Osteoblast (primary cell): ENCODE data around the gene ATMIN. TPM values are rescaled to one million over a fixed set of nuclear protein-coding genes. Genes with fewer than 3 reads are reported as not detected.
A peak's percentile ranks its signal among the peaks of the same experiment; 100 is the strongest.

Source experiments
- DNase-seq: peaks from one replicate; pipeline ENCODE4 v3.0.0; 2011; ENCODE audit warnings: low spot score, mixed read lengths; ENCODE audit not compliant: insufficient read length; ENCODE audit errors: missing footprints
- H2AFZ ChIP-seq: 2 replicates; pipeline ENCODE4 v1.6.0; 2011; ENCODE audit warnings: mild to moderate bottlenecking, low read length
- H3K27ac ChIP-seq: 2 replicates; pipeline ENCODE4 v1.5.1; 2011; ENCODE audit warnings: mild to moderate bottlenecking, low read depth, low read length, moderate library complexity
- H3K27me3 ChIP-seq: 2 replicates; pipeline ENCODE4 v1.6.0; 2012; ENCODE audit warnings: mild to moderate bottlenecking, control low read depth, inconsistent platforms, low read length, moderate library complexity; ENCODE audit not compliant: insufficient read depth
- H3K36me3 ChIP-seq: 2 replicates; pipeline ENCODE4 v1.5.1; 2011; ENCODE audit warnings: mild to moderate bottlenecking, low read length, control low read depth, moderate library complexity; ENCODE audit not compliant: insufficient read depth
- H3K4me1 ChIP-seq: 2 replicates; pipeline ENCODE4 v1.5.1; 2011; ENCODE audit warnings: mild to moderate bottlenecking, low read length, control low read depth, moderate library complexity; ENCODE audit not compliant: insufficient read depth
- H3K4me2 ChIP-seq: 2 replicates; pipeline ENCODE4 v1.6.0; 2011; ENCODE audit warnings: mild to moderate bottlenecking, low read length; ENCODE audit not compliant: insufficient read depth
- H3K4me3 ChIP-seq: fragments of 200-600 bp; sonication (generic); 3 replicates; pipeline ENCODE4 v1.5.1; 2012; ENCODE audit warnings: mild to moderate bottlenecking, low read length, inconsistent platforms; ENCODE audit not compliant: insufficient read depth
- H3K79me2 ChIP-seq: 2 replicates; pipeline ENCODE4 v1.6.0; 2012; ENCODE audit warnings: mild to moderate bottlenecking, low read length, control low read depth, inconsistent platforms; ENCODE audit not compliant: insufficient read depth
- H3K9me3 ChIP-seq: 2 replicates; pipeline ENCODE4 v1.5.1; 2011; ENCODE audit warnings: low read depth, low read length, control low read depth
- H4K20me1 ChIP-seq: 2 replicates; pipeline ENCODE4 v1.6.0; 2012; ENCODE audit warnings: mild to moderate bottlenecking, low read length, control low read depth; ENCODE audit not compliant: insufficient read depth
- CTCF ChIP-seq: IDR thresholded peaks from 2 replicates; pipeline ENCODE4 v1.5.1; 2011; ENCODE audit warnings: mild to moderate bottlenecking, low read depth, low read length, moderate library complexity; ENCODE audit errors: extremely low read depth
- small RNA-seq: library from RNA; depleted of rRNA; stranded (forward); fragments of <200 nt; gene quantifications from one replicate; pipeline ENCODE3, GENCODE V24; 2012
- total RNA-seq: library from RNA; depleted of rRNA; stranded (reverse); fragments of >200 nt; gene quantifications from 2 replicates; pipeline ENCODE4 v1.2.3, GENCODE V29; 2012

ATMIN gene
- total RNA-seq, 1 donor, result 61.2 TPM

DNA sequence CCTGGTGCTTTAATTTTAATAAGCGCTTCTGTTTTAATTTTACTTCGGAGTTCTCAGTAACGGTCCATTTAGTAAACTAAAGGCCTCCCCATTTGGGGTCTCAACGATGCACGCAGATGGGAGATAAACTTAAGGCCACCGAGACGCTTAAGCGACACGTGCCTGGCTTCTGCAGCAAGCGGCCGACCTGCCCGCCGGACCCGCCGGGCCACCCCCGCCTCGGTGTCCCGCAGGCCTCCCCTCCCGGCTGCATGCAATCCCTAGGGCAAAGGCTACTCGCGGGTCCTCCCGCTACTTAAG, 60.0 kb downstream of the ATMIN start:
- H4K20me1 ChIP-seq, result peaks cover 2% of the 10 kb centered on the region
- peak overlapping the region; percentile 93 for H2AFZ ChIP-seq
- H3K4me1 ChIP-seq, result peaks cover 4% of the 10 kb centered on the region
- peaks cover 36% of the 10 kb centered on the region for H3K79me2 ChIP-seq
- H3K4me2 ChIP-seq, result peak overlapping the region; percentile 85
- peak overlapping the region; percentile 88 for H3K4me3 ChIP-seq
- H3K9me3 ChIP-seq, result no peaks in the 10 kb centered on the region
- H3K27me3 ChIP-seq, result no peaks in the 10 kb centered on the region
- H3K36me3 ChIP-seq, result no peaks in the 10 kb centered on the region
- TF ChIP-seq CTCF, result no peak
- DNase-seq, result no peak
- peak overlapping the region; percentile 37 for H3K27ac ChIP-seq

DNA sequence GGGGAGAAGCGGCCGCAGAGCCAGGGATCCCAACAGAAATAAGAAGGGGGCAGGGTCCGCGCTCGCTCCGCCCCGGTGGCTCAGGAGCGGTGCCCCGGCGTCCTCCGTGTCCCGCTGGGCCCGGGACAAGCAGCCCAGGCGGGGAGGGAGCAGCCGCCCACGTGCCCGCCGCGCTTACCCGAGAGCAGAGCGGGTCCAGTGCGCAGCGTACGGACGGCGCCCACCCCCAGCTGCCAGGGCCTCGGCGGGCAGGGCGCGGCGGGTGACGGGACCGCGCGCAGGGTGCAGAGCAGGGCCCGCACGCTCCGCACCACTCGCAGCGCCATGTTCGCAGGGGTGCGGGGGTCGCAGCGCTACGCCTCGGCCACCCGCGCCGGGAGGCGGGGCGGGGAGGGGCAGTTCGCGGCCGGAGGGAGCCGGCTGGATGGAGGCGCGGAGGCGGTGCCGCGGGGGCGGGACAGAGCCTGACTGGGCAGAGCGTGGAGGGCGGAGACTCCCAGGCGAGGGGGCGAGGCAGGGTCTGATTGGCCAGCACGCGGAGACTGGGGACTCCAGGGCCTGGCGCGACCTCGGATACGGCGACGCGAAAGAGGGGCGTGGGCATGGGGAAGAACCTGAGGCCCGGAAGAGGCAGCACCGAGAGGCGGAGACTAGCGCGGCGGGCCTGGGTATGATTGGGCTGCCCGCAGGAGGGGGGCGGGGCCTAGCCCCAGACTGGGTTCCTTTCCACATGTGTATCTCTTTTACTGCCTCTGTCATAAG, 60.5 kb downstream of the ATMIN start, which contains the start of gene GCSH:
GCSH (minus strand) TSS at position 443 of the 762 bp plus-strand sequence; CDS start at position 326, 117 bp downstream.
- H3K27me3 ChIP-seq, result no peaks in the 10 kb centered on the region
- DNase-seq, result peak; percentile 98
- peak within 1 kb of the TSS; percentile 85 for H3K4me2 ChIP-seq
- TF ChIP-seq CTCF, result no peak
- H3K9me3 ChIP-seq, result no peaks in the 10 kb centered on the region
- H4K20me1 ChIP-seq, result peaks cover 2% of the 10 kb centered on the region
- peak within 1 kb of the TSS; percentile 37 for H3K27ac ChIP-seq
- peak within 1 kb of the TSS; percentile 88 for H3K4me3 ChIP-seq
- H3K4me1 ChIP-seq, result peaks cover 4% of the 10 kb centered on the region
- H3K36me3 ChIP-seq, result no peaks in the 10 kb centered on the region
- peak within 1 kb of the TSS; percentile 93 for H2AFZ ChIP-seq
- peaks cover 32% of the 10 kb centered on the region for H3K79me2 ChIP-seq

GRCh38 chr16:81096715-81097208, 61.1 kb downstream of the ATMIN start:
- no peak for TF ChIP-seq CTCF

More at GRCh38 chr16:81096715-81097208, 61.1 kb downstream of the ATMIN start:
- Histone ChIP-seq H3K4me1 (peaks cover 4% of the 10 kb centered on the region), H3K4me3 (peak overlapping the region; percentile 56), H3K9me3 (no peaks in the 10 kb centered on the region), H3K27me3 (no peaks in the 10 kb centered on the region), H3K4me2 (peak overlapping the region; percentile 79), H3K27ac (no peak overlapping the region), H3K36me3 (no peaks in the 10 kb centered on the region), H3K79me2 (peaks cover 27% of the 10 kb centered on the region), H4K20me1 (peaks cover 2% of the 10 kb centered on the region), H2AFZ (peak overlapping the region; percentile 93)
- no peak for DNase-seq

Small RNA genes lying within 50 kb of the gene (small RNA-seq; reads per million reads assigned to genes)
- not detected for gene AC092718.3

Other genes with a start within 250 kb of the ATMIN start
- 8.3 and 8.8 TPM in 2 replicates for gene CDYL2, start 231.2 kb upstream of the ATMIN start, total RNA-seq
- gene CMC2, start 29.0 kb upstream of the ATMIN start, total RNA-seq, result 13.6 and 18.5 TPM in 2 replicates
- gene CENPN, start 28.6 kb upstream of the ATMIN start, total RNA-seq, result 19.9 and 20.6 TPM in 2 replicates
- gene C16orf46, start 41.4 kb downstream of the ATMIN start, total RNA-seq, result 0.59 and 2.2 TPM in 2 replicates
- 18.1 and 19.2 TPM in 2 replicates for gene GCSH, start 60.6 kb downstream of the ATMIN start, total RNA-seq
- not detected in 2 replicates for gene BCO1, start 202.8 kb downstream of the ATMIN start, total RNA-seq